Ectodermal cell (in vitro differentiated cells): Measurements from ENCODE around the gene GNAL.

ENCODE experiments used
- H3K27ac ChIP-seq: 2 replicates; pipeline ENCODE4 v1.7.0; 2013; ENCODE audit warnings: mild to moderate bottlenecking, low read depth, low read length; ENCODE audit not compliant: insufficient read depth, poor library complexity, severe bottlenecking
- H3K27me3 ChIP-seq: 2 replicates; pipeline ENCODE4 v1.7.0; 2013; ENCODE audit warnings: mild to moderate bottlenecking, low read length; ENCODE audit not compliant: insufficient read depth, control insufficient read depth, poor library complexity, severe bottlenecking
- H3K36me3 ChIP-seq: one replicate; pipeline ENCODE4 v1.7.0; 2013; ENCODE audit warnings: low read length; ENCODE audit not compliant: control insufficient read depth, insufficient read depth
- H3K4me1 ChIP-seq: one replicate; pipeline ENCODE4 v1.7.0; 2013; ENCODE audit warnings: low read length; ENCODE audit not compliant: control insufficient read depth, insufficient read depth
- H3K4me3 ChIP-seq: 2 replicates; pipeline ENCODE4 v1.7.0; 2013; ENCODE audit warnings: low read depth, low read length, control low read depth; ENCODE audit not compliant: insufficient read depth
- H3K9me3 ChIP-seq: 2 replicates; pipeline ENCODE4 v1.7.0; 2013; ENCODE audit warnings: mild to moderate bottlenecking, low read length, moderate library complexity; ENCODE audit not compliant: control insufficient read depth
- WGBS, 2 experiments: methylation state at CpG; one replicate each; pipeline ENCODE4 v1.1.7; 2013; ENCODE audit warnings: missing lambda C conversion rate in 2 of 2; 5-methylcytosine and 5-hydroxymethylcytosine counted together

Gene GNAL

GRCh38 chr18:11834772-11835171 is 145.7 kb downstream of the GNAL start:
- no peak overlapping the region for H3K4me3 ChIP-seq
- 95 to 99% methylated on average over 4 to 5 of the region's 5 CpGs for WGBS, 2 experiments
- no peak overlapping the region for H3K27ac ChIP-seq
- no peaks in the 10 kb centered on the region for H3K27me3 ChIP-seq
- no peaks in the 10 kb centered on the region for H3K4me1 ChIP-seq
- H3K36me3 ChIP-seq, result no peaks in the 10 kb centered on the region
- no peaks in the 10 kb centered on the region for H3K9me3 ChIP-seq

DNA sequence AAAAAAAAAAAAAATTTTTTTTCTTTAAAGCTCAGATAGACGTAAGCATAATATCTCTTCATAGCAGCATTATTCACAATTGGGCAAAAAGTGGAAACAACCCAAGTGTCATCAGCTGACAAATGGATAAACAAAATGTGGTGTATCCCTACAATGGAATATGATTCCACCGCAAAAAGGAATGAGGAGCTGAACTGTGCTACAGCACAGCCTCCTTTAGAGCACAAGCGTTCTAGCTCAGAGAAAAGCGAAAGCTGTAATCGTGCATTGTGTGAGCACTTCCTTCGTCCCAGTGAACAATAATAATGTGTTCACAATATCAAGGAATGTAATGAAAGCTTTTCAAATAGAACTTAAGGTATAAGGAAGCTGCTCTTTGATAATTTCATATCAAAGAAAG is 150.5 kb downstream of the GNAL start:
- whole genome bisulfite sequencing, 2 experiments, result 94 to 99% methylated on average over 6 of the region's 6 CpGs
- H3K9me3 ChIP-seq, result no peaks in the 10 kb centered on the region
- no peak overlapping the region for H3K27ac ChIP-seq
- no peaks in the 10 kb centered on the region for H3K36me3 ChIP-seq
- H3K4me3 ChIP-seq, result no peak overlapping the region
- no peaks in the 10 kb centered on the region for H3K27me3 ChIP-seq
- peaks cover 6% of the 10 kb centered on the region for H3K4me1 ChIP-seq

DNA sequence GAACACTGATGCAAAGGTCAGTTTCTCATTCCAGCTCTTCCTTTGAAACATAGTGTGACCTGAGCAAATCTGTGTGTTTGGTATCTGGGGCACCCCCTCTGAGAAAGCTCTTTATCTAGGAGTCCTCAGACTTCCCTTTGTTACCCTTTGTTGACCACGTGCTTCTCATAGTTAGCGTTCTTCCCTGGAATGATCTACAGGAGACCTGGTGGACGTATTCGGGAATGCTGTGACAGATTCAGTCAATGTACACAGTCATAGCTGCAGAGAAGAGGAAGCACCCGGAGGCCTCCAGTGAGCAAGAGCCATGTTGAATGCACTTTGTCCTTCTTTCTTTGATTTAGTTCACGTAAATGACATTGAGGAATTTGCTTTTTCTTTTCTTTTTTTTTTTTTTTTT is 151.4 kb downstream of the GNAL start:
- Histone ChIP-seq H3K27ac (no peak overlapping the region), H3K27me3 (no peaks in the 10 kb centered on the region), H3K4me3 (no peak overlapping the region), H3K36me3 (no peaks in the 10 kb centered on the region), H3K4me1 (peaks cover 6% of the 10 kb centered on the region), H3K9me3 (no peaks in the 10 kb centered on the region)
- WGBS, 2 experiments, result 64 to 69% methylated on average over 6 of the region's 6 CpGs

GRCh38 chr18:11842562-11842961 is 153.5 kb downstream of the GNAL start:
- H3K36me3 ChIP-seq, result no peaks in the 10 kb centered on the region
- no peak overlapping the region for H3K4me3 ChIP-seq
- H3K27me3 ChIP-seq, result no peaks in the 10 kb centered on the region
- H3K27ac ChIP-seq, result no peak overlapping the region
- WGBS, 2 experiments, result 80 to 83% methylated on average over 5 of the region's 5 CpGs
- H3K9me3 ChIP-seq, result no peaks in the 10 kb centered on the region
- H3K4me1 ChIP-seq, result peaks cover 6% of the 10 kb centered on the region

DNA sequence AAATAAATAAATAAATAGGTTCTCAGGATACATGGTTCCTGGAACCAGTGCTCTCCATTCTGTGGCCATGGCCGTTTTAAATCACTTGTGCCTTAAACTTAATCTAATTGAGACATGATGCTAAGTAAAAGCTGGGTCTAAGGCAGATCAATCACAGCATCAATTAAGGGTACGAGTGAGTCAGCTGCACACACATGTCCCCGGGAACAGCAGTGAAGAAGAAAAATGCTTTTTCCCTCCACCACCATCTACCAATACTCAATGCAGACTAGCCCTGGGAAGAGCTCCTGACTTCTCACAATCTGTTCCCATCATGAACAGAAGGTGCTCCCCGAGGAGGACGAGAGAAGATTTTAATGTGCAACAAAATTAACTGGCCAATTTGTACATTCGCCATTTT is 155.4 kb downstream of the GNAL start:
- no peak overlapping the region for H3K27ac ChIP-seq
- H3K27me3 ChIP-seq, result no peaks in the 10 kb centered on the region
- H3K36me3 ChIP-seq, result no peaks in the 10 kb centered on the region
- peaks cover 6% of the 10 kb centered on the region for H3K4me1 ChIP-seq
- 98% methylated on average over 5 to 6 of the region's 6 CpGs for WGBS, 2 experiments
- no peak overlapping the region for H3K4me3 ChIP-seq
- H3K9me3 ChIP-seq, result no peaks in the 10 kb centered on the region

GRCh38 chr18:11845654-11846053 is 156.6 kb downstream of the GNAL start:
- no peaks in the 10 kb centered on the region for H3K36me3 ChIP-seq
- no peaks in the 10 kb centered on the region for H3K27me3 ChIP-seq
- 87 to 95% methylated on average over 2 to 4 of the region's 4 CpGs for WGBS, 2 experiments
- no peak overlapping the region for H3K4me3 ChIP-seq
- H3K4me1 ChIP-seq, result peaks cover 3% of the 10 kb centered on the region
- H3K27ac ChIP-seq, result no peak overlapping the region
- no peaks in the 10 kb centered on the region for H3K9me3 ChIP-seq

DNA sequence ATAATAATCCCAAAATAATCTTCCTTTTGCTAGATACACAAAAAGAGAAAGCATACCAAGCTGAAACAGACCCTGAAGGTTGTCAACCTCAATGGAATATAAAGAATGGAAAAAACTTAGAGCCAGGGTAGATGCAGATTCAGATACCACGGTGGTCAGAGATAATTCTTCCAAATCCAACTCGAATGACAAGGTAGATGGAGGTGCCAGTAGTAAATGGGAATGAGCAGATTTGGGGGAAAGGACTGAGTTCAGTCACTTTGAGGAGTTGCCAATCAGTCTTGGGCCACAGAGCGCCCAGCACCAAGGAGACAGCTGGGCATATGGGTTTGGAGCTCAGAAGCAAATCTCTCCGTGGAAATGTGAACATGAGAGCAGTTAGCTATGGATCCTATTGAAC is 158.7 kb downstream of the GNAL start:
- no peaks in the 10 kb centered on the region for H3K4me1 ChIP-seq
- no peak overlapping the region for H3K4me3 ChIP-seq
- 94% methylated on average over 4 of the region's 4 CpGs for WGBS, 2 experiments
- no peaks in the 10 kb centered on the region for H3K27me3 ChIP-seq
- H3K27ac ChIP-seq, result no peak overlapping the region
- H3K36me3 ChIP-seq, result no peaks in the 10 kb centered on the region
- no peaks in the 10 kb centered on the region for H3K9me3 ChIP-seq

DNA sequence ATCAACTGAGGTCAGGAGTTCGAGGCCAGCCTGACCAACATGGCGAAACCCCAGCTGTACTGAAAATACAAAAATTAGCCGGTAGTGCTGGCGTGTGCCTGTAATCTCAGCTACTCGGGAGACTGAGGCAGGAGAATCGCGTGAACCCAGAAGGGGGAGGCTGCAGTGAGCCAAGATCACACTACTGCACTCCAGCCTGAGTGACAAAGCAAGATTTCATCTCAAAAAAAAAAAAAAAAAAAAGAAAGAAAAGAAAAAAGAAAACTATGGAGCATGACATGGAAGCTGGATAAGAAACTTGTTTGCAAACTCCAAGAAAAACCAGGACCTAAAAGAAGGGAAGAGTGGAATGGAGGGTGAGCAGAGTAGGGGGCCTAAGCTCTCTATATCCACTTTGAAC is 160.2 kb downstream of the GNAL start:
- Histone ChIP-seq H3K27ac (no peak overlapping the region), H3K27me3 (no peaks in the 10 kb centered on the region), H3K4me1 (peaks cover 4% of the 10 kb centered on the region), H3K4me3 (no peak overlapping the region), H3K36me3 (no peaks in the 10 kb centered on the region), H3K9me3 (no peaks in the 10 kb centered on the region)
- 92 to 93% methylated on average over 7 of the region's 7 CpGs for WGBS, 2 experiments

GRCh38 chr18:11849841-11850634 is 161.0 kb downstream of the GNAL start:
- WGBS, 2 experiments, result 82 to 86% methylated on average over 17 of the region's 17 CpGs
- peak overlapping the region; percentile 96 for H3K4me3 ChIP-seq
- H3K27ac ChIP-seq, result no peak overlapping the region

DNA sequence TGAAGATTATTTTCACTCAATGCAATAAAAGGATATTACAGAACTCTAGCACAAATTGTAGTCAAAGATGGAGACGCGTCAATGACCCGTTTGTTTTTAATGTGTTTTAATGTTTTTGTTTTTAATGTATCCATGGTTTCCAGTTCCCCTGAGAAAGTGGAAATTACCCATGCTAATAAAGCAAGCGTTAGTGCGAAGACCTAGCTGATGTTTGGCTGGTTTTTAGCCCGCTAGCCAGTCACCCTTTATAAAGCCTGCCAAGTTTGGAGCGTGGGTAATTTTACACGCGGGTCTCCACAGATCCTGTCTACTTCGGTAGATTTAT is 161.7 kb downstream of the GNAL start:
- peaks cover 4% of the 10 kb centered on the region for H3K4me1 ChIP-seq
- peak overlapping the region; percentile 96 for H3K4me3 ChIP-seq
- no peaks in the 10 kb centered on the region for H3K9me3 ChIP-seq
- H3K27ac ChIP-seq, result peak overlapping the region; percentile 66
- WGBS, 2 experiments, result 24 to 27% methylated on average over 10 of the region's 10 CpGs
- no peaks in the 10 kb centered on the region for H3K36me3 ChIP-seq
- H3K27me3 ChIP-seq, result no peaks in the 10 kb centered on the region

More at GRCh38 chr18:11849841-11850634, 161.0 kb downstream of the GNAL start:
- H3K27me3 ChIP-seq, result no peaks in the 10 kb centered on the region
- peaks cover 4% of the 10 kb centered on the region for H3K4me1 ChIP-seq
- no peaks in the 10 kb centered on the region for H3K9me3 ChIP-seq
- no peaks in the 10 kb centered on the region for H3K36me3 ChIP-seq
